ENCODE data around the gene METTL17.

DNA sequence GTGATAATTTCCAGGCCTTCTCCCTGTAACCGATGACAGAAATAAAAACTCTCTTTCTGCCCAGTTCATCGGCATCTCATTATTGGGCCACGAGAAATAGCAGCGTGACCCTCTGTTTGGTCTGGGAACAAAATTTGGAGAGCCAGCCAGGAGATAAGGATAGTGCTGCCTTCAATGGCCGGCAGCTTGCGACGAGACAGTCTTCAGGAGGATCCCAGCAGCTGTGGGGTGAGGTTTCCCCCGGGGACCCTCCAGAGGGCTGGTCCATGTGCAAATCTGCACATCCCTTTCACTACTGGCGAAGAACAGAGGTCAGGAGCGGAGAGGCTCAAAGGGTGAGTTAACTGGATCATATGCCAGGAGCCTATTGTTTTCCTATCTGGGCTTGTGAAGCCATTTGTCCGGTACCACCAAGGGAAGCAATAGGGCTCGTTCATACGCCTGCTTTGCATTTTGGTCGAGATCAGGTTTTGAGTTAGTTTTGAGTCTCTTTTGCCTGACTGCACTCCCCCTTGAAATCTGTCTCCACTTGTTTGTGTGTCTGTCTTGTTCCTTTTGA lies 14.1 kb downstream of the METTL17 start:
- no peak for TF ChIP-seq TBX2 (CRISPR knock-in tag; IDR thresholded peaks at IDR 0.05; ENCODE audit: borderline replicate concordance)
- TF ChIP-seq HDAC6 (IDR thresholded peaks at IDR 0.05; ENCODE audit: low read depth, low read length) = no peak
- TF ChIP-seq MED13 (CRISPR knock-in tag; IDR thresholded peaks at IDR 0.05) = no peak
- no peak for TF ChIP-seq CBFB (CRISPR knock-in tag; IDR thresholded peaks at IDR 0.05)

All from HepG2 (cell line).